ENCODE results near the gene RPL5.

- TF ChIP-seq, protein P1, sequence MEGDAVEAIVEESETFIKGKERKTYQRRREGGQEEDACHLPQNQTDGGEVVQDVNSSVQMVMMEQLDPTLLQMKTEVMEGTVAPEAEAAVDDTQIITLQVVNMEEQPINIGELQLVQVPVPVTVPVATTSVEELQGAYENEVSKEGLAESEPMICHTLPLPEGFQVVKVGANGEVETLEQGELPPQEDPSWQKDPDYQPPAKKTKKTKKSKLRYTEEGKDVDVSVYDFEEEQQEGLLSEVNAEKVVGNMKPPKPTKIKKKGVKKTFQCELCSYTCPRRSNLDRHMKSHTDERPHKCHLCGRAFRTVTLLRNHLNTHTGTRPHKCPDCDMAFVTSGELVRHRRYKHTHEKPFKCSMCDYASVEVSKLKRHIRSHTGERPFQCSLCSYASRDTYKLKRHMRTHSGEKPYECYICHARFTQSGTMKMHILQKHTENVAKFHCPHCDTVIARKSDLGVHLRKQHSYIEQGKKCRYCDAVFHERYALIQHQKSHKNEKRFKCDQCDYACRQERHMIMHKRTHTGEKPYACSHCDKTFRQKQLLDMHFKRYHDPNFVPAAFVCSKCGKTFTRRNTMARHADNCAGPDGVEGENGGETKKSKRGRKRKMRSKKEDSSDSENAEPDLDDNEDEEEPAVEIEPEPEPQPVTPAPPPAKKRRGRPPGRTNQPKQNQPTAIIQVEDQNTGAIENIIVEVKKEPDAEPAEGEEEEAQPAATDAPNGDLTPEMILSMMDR (conservative IDR thresholded peaks at IDR 0.05; ENCODE audit: low read depth in 2 of 2) = no peak
- TF ChIP-seq REST (IDR thresholded peaks at IDR 0.05; ENCODE audit: unreplicated experiment) (no peak), POLR2AphosphoS5 (IDR thresholded peaks at IDR 0.05; ENCODE audit: low read depth) (no peak), ZNF462 (CRISPR knock-in tag; IDR thresholded peaks at IDR 0.05) (no peak), EZH2 (IDR thresholded peaks at IDR 0.05; ENCODE audit: low read depth, unreplicated experiment) (no peak), CREB1 (CRISPR knock-in tag; IDR thresholded peaks at IDR 0.05; ENCODE audit: low read depth) (no peak), JUNB (IDR thresholded peaks at IDR 0.05; ENCODE audit: unreplicated experiment) (no peak)
Measured at GRCh38 chr1:92879316-92879968, 47.6 kb downstream of the RPL5 start.

Measured in GM23338 (cell line).